Measurements from ENCODE around the gene EPHA1. TPM values are rescaled to one million over a fixed set of nuclear protein-coding genes. Genes with fewer than 3 reads are reported as not detected.
"Not testable (repeated sequence)": the region's sequence is repeated elsewhere in the genome, so short reads cannot be mapped to it uniquely, and the experiment has no call there.

The EPHA1 gene
- total RNA-seq, 2 donors from 2014 or later: 0.71 TPM; not detected in 1

- peaks cover 33% of the 10 kb centered on the region for H3K36me3 ChIP-seq
- no peak for DNase-seq (ENCODE audit: low spot score)
- no peak for TF ChIP-seq CTCF (IDR thresholded peaks at IDR 0.05)
- no peaks in the 10 kb centered on the region for H3K27me3 ChIP-seq
- H3K9me3 ChIP-seq: no peaks in the 10 kb centered on the region
- H3K27ac ChIP-seq: no peak overlapping the region
- peaks cover 0 to 75% of the 10 kb centered on the region in 2 donors for H3K4me1 ChIP-seq
- no peak overlapping the region for H3K4me3 ChIP-seq
Measured at GRCh38 chr7:143394068-143394467, 14.6 kb downstream of the EPHA1 start.

- Histone ChIP-seq H3K9me3 (no peaks in the 10 kb centered on the region), H3K4me1 (peaks cover 0 to 80% of the 10 kb centered on the region in 2 donors), H3K4me3 (no peak overlapping the region), H3K36me3 (peaks cover 39% of the 10 kb centered on the region), H3K27ac (no peak overlapping the region), H3K27me3 (no peaks in the 10 kb centered on the region)
- no peak for DNase-seq (ENCODE audit: low spot score)
- no peak for TF ChIP-seq CTCF (IDR thresholded peaks at IDR 0.05)
Measured at GRCh38 chr7:143393267-143394041, 15.2 kb downstream of the EPHA1 start.

GRCh38 chr7:143392875-143393266 is 15.8 kb downstream of the EPHA1 start:
- Histone ChIP-seq H3K27ac (peak overlapping the region; percentile 77 to 81), H3K4me1 (peaks cover 0 to 86% of the 10 kb centered on the region in 2 donors), H3K36me3 (peaks cover 45% of the 10 kb centered on the region), H3K4me3 (no peak overlapping the region), H3K27me3 (no peaks in the 10 kb centered on the region), H3K9me3 (no peaks in the 10 kb centered on the region)
- DNase-seq (ENCODE audit: low spot score): no peak
- TF ChIP-seq CTCF (IDR thresholded peaks at IDR 0.05): no peak

- not testable (repeated sequence) for DNase-seq (ENCODE audit: low spot score); H3K4me3 ChIP-seq; H3K27me3 ChIP-seq; H3K9me3 ChIP-seq
- Histone ChIP-seq H3K27ac (peak overlapping the region; percentile 77 to 81), H3K36me3 (peaks cover 50% of the 10 kb centered on the region), H3K4me1 (peaks cover 0 to 90% of the 10 kb centered on the region in 2 donors)
Measured at GRCh38 chr7:143392427-143392826, 16.2 kb downstream of the EPHA1 start.

GRCh38 chr7:143391462-143392404 is 16.9 kb downstream of the EPHA1 start:
- TF ChIP-seq CTCF (IDR thresholded peaks at IDR 0.05): no peak
- Histone ChIP-seq H3K27ac (peak overlapping the region; percentile 77 to 81), H3K36me3 (peaks cover 57% of the 10 kb centered on the region), H3K27me3 (no peaks in the 10 kb centered on the region), H3K9me3 (no peaks in the 10 kb centered on the region), H3K4me3 (no peak overlapping the region), H3K4me1 (peaks cover 0 to 96% of the 10 kb centered on the region in 2 donors)
- peak; percentile 89 for DNase-seq (ENCODE audit: low spot score)

GRCh38 chr7:143390773-143391317 is 17.8 kb downstream of the EPHA1 start:
- TF ChIP-seq CTCF (IDR thresholded peaks at IDR 0.05): no peak
- no peak for DNase-seq (ENCODE audit: low spot score)
- peaks cover 59% of the 10 kb centered on the region for H3K36me3 ChIP-seq
- peaks cover 0 to 96% of the 10 kb centered on the region in 2 donors for H3K4me1 ChIP-seq
- H3K27ac ChIP-seq: peak overlapping the region; percentile 77 to 81
- H3K9me3 ChIP-seq: no peaks in the 10 kb centered on the region
- no peaks in the 10 kb centered on the region for H3K27me3 ChIP-seq
- H3K4me3 ChIP-seq: no peak overlapping the region

All from right atrium auricular region (tissue), 2 donors.